Erythroblast (primary cell): Measurements from ENCODE around the gene APOL2.
A peak's percentile ranks its signal among the peaks of the same experiment; 100 is the strongest.

Experiments
- DNase-seq, 2 experiments: peaks; one replicate each; lab custom pipeline; 2025; lab: John Stamatoyannopoulos, UW
- GATA1 ChIP-seq: IDR thresholded peaks from 2 replicates; pipeline ENCODE4 v1.6.1; 2011; ENCODE audit warnings: low read depth, mild to moderate bottlenecking, control low read depth, low read length, moderate library complexity
- POLR2A ChIP-seq: IDR thresholded peaks from 2 replicates; pipeline ENCODE4 v1.6.1; 2011; ENCODE audit warnings: mild to moderate bottlenecking, low read length

The APOL2 gene, protein sequence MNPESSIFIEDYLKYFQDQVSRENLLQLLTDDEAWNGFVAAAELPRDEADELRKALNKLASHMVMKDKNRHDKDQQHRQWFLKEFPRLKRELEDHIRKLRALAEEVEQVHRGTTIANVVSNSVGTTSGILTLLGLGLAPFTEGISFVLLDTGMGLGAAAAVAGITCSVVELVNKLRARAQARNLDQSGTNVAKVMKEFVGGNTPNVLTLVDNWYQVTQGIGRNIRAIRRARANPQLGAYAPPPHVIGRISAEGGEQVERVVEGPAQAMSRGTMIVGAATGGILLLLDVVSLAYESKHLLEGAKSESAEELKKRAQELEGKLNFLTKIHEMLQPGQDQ

DNA sequence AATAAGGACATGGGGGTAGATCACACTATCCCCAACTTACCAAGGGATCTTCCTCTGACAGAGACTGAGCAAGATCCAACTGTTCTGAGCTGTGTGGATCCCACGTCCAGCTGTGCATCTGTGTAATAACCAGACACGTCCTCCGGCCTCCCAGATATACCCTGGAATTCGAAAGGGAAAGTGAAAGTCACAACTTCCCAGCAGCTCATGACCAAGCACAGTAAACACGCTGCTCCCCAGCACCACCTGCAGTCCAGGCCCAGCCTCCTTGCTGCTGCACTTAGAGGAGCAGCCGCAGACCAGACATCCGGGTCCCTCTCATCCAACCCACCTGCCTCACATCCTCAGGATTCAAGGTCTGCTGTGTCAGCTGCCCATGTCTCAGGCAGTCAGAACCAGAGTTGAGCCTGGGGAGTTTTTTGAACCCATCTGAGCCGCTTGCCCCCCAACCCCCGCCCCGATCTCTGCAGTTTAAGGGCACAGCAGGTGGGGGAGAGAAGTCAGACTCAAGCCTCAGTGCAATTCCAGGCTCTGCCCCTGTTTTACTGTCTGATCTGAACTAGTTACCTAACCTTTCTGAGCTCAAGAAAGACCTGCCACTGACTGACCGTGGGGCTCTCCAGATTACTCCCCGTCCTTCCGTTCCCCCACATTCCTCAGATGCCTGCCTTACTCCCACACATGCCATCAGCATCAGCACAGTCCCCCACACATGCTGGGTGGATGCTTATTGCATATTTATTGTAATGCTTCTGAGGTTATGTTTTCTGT lies at the start of gene APOL2:
Gene APOL2 (minus strand): TSS at position 127 of the 771 bp plus-strand sequence. CDS start 6,365 bp downstream, outside the sequence.
- DNase-seq: peak; percentile 94
- no peak for TF ChIP-seq GATA1
- peak; percentile 65 for TF ChIP-seq POLR2A

DNA sequence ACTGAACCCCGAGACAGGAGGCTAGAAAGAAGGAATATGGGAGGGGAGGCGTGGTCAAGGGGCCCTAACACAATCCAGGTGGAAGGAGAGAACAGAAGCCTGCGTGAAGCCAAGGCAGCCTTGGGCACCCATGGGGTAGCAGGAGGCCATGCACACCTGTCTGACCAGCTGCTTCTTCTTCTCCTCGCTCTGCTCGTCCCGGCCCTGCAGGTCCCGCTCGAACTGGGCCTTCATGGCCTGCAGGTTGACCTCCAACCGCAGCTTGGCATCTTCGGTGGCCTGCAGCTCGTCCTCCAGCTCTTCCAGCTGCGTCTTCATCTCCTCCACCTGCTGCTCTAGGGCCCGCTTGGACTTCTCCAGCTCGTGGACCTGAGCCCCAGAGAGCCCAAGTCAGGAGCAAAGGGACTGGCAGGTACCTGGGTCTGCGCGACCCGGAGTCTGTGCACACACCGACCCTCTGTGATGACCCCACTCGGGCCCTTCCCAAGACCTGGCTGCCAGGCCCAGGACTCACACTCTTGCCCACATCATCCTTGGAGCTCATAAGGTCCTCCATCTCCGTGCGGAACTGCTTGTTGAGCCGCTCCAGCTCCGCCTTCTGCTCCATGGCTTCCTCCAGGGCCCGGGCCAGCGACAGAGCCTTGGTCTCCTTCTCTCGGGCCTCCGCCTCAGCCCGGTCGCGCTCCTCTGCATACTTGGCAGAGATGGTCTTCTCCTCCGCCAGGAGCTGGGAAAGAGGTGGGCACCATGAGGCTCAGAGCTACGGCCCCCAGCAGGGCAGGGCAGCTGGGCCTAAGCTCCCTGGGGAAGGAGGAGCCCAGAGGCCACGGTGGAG lies 49.5 kb upstream of the APOL2 start:
- no peak for TF ChIP-seq GATA1
- TF ChIP-seq POLR2A: no peak
- no peak for DNase-seq

DNA sequence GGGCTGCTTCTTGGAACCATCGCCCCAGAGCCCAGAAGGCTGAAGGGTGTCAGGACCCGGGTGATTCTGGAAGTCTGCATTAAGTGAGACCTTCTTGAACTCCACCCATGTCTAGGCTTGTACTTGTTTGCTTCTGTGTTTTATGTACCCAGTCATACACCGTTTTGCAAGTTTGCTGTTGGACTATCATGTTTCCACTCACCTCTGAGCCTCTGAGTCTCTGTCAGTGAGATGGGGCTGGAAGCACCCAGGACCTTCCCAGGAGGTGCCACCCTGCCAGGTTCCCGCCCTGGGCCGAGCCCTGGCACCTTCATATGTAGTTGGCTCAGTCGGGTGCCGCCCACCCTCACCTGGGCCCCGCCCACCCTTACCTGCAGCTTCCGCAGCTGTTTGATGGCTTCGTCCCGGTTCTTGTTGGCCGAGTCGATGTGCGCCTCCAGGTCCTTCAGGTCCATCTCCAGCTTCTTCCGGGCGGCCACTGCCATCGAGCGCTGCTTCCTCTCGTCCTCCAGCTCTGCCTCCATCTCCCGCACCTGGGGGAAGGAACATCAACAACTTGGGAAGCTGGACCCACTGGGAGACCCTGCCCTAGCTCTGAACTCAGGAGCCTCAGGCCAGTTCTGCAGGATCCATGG lies 48.7 kb upstream of the APOL2 start:
- DNase-seq: no peak
- TF ChIP-seq GATA1 (no peak), POLR2A (no peak)

DNA sequence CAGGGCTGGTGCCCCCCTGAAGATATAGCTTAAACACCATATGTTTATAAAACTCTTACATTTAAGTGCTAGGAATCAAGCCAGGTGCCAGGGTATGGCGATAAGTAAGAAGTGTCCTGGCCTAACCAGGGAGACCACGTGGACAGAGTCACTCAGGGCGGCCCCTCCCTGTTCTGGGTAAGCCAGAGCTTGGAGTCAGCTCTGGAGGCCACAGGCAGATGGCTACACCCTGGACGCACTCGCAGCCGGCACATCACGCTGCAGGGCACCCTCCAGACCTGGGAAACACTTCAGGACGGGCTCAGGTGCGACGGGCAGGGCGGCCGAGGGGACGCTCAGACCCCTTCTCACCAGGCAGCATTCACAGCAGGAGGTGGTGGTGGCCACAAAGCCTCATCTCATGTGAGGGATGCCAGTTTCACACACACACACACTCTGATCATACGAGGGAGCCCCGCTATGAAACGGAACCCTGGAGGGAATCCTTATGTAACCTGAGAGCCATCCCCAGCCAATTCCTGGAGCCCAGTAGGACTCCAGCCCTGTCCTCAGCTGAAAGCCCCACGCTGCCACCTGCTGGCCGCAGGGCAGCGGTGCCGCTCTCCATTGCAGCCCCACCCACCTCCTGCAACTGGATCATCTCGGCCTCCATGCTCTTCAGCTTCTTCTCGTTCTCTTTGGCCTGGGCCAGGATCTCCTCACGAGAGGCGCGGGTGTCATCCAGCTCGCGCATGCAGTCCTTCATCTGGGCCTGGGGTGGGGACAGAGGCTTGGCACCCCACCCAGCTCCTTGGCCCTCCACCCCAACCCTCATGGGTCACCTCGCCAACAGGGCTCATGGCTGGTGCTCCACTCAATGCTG lies 47.0 kb upstream of the APOL2 start:
- DNase-seq: peak; percentile 79 to 87
- TF ChIP-seq GATA1 (no peak), POLR2A (no peak)

DNA sequence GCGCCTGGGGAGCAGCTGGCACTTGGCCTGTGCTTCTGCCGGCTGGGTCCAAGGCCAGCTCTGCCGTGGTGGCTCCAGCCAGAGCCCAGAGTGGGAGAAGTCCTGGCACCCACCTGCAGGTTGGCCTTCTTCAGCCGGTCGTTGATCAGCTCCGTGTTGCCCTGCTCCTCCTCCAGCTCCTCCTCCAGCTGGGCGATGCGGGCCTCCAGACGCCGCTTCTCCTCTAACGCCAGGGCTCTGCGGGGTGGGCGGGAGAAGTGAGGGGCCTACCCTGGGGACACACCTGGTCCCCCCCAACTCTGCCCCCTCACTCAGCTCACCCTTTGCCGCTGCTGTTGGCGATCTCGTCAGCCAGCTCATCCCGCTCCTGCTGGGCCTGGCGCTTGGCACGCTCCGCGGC lies 46.2 kb upstream of the APOL2 start:
- no peak for DNase-seq
- TF ChIP-seq GATA1 (no peak), POLR2A (no peak)

DNA sequence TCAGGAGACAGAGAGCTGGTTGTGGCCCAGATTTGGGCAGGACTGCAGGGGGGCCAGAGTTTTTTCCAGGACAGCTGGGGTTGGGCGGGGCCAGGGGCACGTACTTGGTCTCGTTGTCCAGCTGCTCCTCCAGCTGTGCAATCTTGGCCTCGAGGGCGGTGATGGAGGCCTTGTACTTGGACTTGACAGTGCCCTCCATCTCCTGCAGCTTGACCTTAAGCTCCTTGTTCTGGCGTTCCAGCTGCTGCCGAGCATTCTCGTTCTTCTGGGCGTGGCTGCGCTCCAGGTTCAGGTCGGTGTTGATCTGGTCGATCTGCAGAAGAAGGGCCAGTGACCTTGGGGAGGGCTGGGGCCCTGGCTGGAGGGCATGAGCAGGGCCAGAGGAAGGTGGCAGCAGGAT lies 45.7 kb upstream of the APOL2 start:
- DNase-seq: no peak
- TF ChIP-seq GATA1 (no peak), POLR2A (no peak)

DNA sequence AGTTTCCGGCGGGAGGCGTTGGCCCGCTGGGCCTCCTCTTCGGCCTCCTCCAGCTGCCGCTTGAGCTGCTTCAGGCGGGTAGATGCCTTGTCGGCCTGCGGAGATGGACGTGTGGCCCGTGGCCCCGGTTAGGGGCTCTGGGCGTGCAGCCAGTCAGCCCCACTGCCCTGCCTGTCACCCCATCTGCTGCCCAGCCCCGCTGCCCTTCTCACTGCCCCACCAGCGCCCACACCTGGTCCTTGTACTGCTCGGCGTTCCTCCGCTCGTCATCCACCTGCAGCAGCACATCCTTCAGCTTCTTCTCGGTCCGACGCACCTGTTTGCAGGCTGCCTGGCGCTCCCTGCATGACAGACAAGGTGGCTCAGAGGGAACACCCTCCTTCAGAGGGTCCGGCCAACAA lies 44.8 kb upstream of the APOL2 start:
- TF ChIP-seq POLR2A (no peak), GATA1 (no peak)
- DNase-seq: no peak

DNA sequence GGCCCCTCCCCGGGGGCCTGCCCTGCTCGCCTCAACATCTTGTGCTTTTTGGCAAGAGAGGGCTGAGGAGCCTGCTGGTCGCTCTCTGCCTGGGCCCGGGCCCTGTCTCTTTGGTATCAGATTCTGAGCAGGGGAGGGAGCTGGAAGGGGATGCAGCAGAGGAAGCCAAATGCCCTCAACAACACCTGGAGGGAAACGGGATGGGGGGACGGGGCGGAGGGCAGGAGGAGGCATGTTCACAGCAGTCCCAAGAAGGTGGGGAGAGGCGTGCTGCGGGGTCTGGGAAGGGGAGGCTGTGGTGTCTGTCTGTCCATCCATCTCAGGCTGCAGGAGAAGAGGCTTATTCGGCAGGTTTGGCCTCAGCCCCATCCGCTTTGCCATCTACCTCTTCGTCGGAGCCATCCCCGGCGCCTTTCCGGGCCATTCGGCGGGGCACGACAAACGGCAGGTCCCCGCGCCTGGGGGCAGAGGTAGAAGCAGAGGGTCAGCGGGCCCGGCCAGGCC lies 43.1 kb upstream of the APOL2 start:
- no peak for TF ChIP-seq POLR2A
- TF ChIP-seq GATA1: no peak
- no peak for DNase-seq

DNA sequence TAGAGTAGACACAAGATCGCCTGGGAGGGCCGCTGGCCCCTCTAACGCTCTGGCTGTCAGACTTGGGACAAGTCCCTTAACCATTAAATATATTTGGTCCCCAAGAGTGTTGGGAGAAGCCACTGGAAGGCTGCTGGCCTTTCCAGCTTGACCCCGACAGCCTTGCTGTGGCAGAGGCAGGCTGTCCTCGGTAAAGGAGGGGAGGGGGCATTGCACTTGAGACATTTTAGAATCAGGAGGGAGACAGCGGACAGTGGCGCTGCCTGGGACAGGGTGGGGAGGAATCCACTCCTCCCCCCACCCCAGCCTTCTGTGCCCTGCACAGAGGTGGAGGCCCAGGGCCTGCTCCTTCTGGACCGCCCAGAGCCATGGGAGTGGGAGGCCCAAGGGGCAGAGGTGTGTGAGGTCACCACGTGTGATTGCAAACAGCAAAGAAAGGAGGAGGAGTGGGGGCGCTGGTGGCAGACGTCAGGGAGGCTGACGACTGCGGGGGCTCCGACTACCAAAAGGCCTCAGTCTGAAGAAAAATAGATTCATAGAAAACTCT lies 42.5 kb upstream of the APOL2 start:
- TF ChIP-seq GATA1: no peak
- no peak for TF ChIP-seq POLR2A
- no peak for DNase-seq

DNA sequence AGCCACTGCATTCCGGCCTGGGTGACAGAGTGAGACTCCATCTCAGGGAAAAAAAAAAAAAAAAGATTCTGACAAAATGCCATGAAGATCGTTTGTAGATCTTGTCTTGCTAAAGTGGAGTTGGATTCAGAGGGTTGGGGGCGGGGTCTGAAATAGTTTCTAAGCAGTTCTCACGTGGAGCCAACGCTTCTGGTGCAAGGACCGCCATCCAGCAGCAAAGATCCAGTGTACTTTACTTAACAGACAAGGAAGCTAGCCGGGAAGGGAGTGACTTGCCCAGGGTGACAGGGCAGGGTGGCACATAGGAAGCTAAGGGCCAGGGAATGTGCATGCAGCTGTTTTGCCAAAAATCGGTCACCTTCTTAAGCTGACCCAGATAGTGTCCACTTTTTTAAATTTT lies 41.1 kb upstream of the APOL2 start:
- TF ChIP-seq POLR2A (no peak), GATA1 (no peak)
- no peak for DNase-seq

DNA sequence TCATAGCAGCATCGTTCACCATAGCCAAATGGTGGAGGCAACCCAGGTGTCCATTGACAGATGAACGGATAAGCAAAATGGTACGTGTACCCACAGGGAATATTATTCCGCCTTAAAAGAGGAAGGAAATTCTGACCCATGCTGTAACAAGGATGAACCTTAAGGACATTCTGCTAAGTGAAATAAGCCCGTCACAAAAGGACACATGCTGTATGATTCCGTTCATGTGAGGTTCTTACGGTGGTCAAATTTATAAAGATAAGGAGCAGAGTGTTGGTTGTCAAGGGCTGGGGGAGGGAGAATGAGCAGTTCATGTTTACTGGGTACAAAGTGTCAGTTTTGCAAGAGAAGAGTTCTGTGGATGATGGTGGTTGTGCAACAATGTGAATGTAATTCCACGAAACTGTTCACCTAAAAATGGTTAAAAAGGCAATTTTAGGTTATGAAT lies 39.9 kb upstream of the APOL2 start:
- TF ChIP-seq GATA1 (no peak), POLR2A (no peak)
- no peak for DNase-seq
